WTC11 (cell line): Measurements from ENCODE around the gene LPP. TPM values are rescaled to one million over a fixed set of nuclear protein-coding genes. Genes with fewer than 3 reads are reported as not detected.

Experiments
- ATAC-seq: fragments of 200-7000 bp; cut with Tn5 transposase; 2 replicates; pipeline ENCODE4 v1.10.0; 2021; ENCODE audit warnings: mild to moderate bottlenecking, moderate library complexity
- CTCF ChIA-PET: fragments of 300-600 bp; sonication (Branson Sonifier 250); formaldehyde crosslinking; loops from one replicate; lab custom pipeline; 2021; ENCODE audit warnings: antibody characterized with exemption; lab: Charles Lee
- POLR2A ChIA-PET: fragments of 350-600 bp; sonication (Branson Sonifier 250); formaldehyde crosslinking; loops from one replicate; lab custom pipeline; 2021; ENCODE audit warnings: antibody characterized with exemption; lab: Charles Lee
- DNase-seq: peaks from one replicate; pipeline ENCODE4 v3.0.0; 2021; ENCODE audit warnings: low spot score
- H3K27ac Mint-ChIP-seq: 2 replicates; pipeline ENCODE4 v1.8.0; 2021; ENCODE audit warnings: mixed read lengths
- H3K27me3 Mint-ChIP-seq: 2 replicates; pipeline ENCODE4 v1.8.0; 2021; ENCODE audit warnings: low read depth, mild to moderate bottlenecking, moderate library complexity, mixed read lengths
- H3K36me3 Mint-ChIP-seq: 2 replicates; pipeline ENCODE4 v1.8.0; 2021; ENCODE audit warnings: mixed read lengths
- H3K4me1 Mint-ChIP-seq: 2 replicates; pipeline ENCODE4 v1.8.0; 2022; ENCODE audit warnings: mixed read lengths
- H3K4me3 Mint-ChIP-seq: 2 replicates; pipeline ENCODE4 v1.8.0; 2021; ENCODE audit warnings: mild to moderate bottlenecking, moderate library complexity, mixed read lengths
- H3K9me3 Mint-ChIP-seq: 2 replicates; pipeline ENCODE4 v1.8.0; 2021; ENCODE audit warnings: mixed read lengths
- CREM ChIP-seq: sonication (generic); formaldehyde crosslinking; IDR thresholded peaks from 2 replicates; pipeline ENCODE4 v1.8.1; 2022; ENCODE audit warnings: mild to moderate bottlenecking, missing genetic modification reagents, moderate library complexity
- ETV6 ChIP-seq: sonication (generic); formaldehyde crosslinking; IDR thresholded peaks from 2 replicates; pipeline ENCODE4 v1.8.1; 2022; ENCODE audit warnings: mild to moderate bottlenecking, missing genetic modification reagents
- JAZF1 ChIP-seq: fragments of 250-450 bp; sonication (Bioruptor Pico); IDR thresholded peaks from 2 replicates; pipeline ENCODE4 v1.9.0; 2021; ENCODE audit warnings: moderate library complexity, mild to moderate bottlenecking, inconsistent platforms
- NFE2L1 ChIP-seq: sonication (generic); formaldehyde crosslinking; IDR thresholded peaks from 2 replicates; pipeline ENCODE4 v1.8.1; 2023; ENCODE audit warnings: missing genetic modification reagents
- NFYB ChIP-seq: sonication (generic); formaldehyde crosslinking; conservative IDR thresholded peaks from 2 replicates; pipeline ENCODE4 v1.8.0; 2022; ENCODE audit warnings: low read depth, missing genetic modification reagents
- TCF7 ChIP-seq: sonication (generic); formaldehyde crosslinking; IDR thresholded peaks from 2 replicates; pipeline ENCODE4 v1.8.0; 2022; ENCODE audit warnings: mild to moderate bottlenecking, low read depth, missing genetic modification reagents, moderate library complexity
- ZNF138 ChIP-seq: sonication (generic); formaldehyde crosslinking; conservative IDR thresholded peaks from 2 replicates; pipeline ENCODE4 v1.8.1; 2022; ENCODE audit warnings: mild to moderate bottlenecking, moderate library complexity, missing genetic modification reagents
- ZNF317 ChIP-seq: sonication (generic); formaldehyde crosslinking; IDR thresholded peaks from 2 replicates; pipeline ENCODE4 v1.8.1; 2023; ENCODE audit warnings: low read depth, mild to moderate bottlenecking, moderate library complexity, missing genetic modification reagents, borderline replicate concordance
- total RNA-seq: library from RNA; stranded (reverse); gene quantifications from 3 replicates; pipeline ENCODE4 v1.2.3, GENCODE V29; 2021
- TF ChIP-seq, protein P1 (sequence below): sonication (generic); formaldehyde crosslinking; IDR thresholded peaks from 2 replicates; pipeline ENCODE4 v1.8.0; 2023; ENCODE audit warnings: missing genetic modification reagents, mild to moderate bottlenecking, borderline replicate concordance
- TF ChIP-seq, protein P2 (sequence below): sonication (generic); formaldehyde crosslinking; IDR thresholded peaks from 2 replicates; pipeline ENCODE4 v1.8.1; 2023; ENCODE audit warnings: mild to moderate bottlenecking, missing genetic modification reagents
- TF ChIP-seq, protein P3 (sequence below): sonication (generic); formaldehyde crosslinking; IDR thresholded peaks from 2 replicates; pipeline ENCODE4 v1.8.1; 2023; ENCODE audit warnings: mild to moderate bottlenecking, moderate library complexity, missing genetic modification reagents
- TF ChIP-seq, protein P4 (sequence below): sonication (generic); formaldehyde crosslinking; IDR thresholded peaks from 2 replicates; pipeline ENCODE4 v1.8.1; 2022; ENCODE audit warnings: mild to moderate bottlenecking, missing genetic modification reagents, moderate library complexity, borderline replicate concordance
- TF ChIP-seq, protein P5 (sequence below): sonication (generic); formaldehyde crosslinking; IDR thresholded peaks from 2 replicates; pipeline ENCODE4 v1.8.1; 2022; ENCODE audit warnings: missing genetic modification reagents, borderline replicate concordance
- TF ChIP-seq, protein P6 (sequence below): sonication (generic); formaldehyde crosslinking; IDR thresholded peaks from 2 replicates; pipeline ENCODE4 v1.8.1; 2022; ENCODE audit warnings: low read depth, missing genetic modification reagents, borderline replicate concordance

Gene LPP
- total RNA-seq, 1 experiment from 2014 or later, result 49.6 TPM

DNA sequence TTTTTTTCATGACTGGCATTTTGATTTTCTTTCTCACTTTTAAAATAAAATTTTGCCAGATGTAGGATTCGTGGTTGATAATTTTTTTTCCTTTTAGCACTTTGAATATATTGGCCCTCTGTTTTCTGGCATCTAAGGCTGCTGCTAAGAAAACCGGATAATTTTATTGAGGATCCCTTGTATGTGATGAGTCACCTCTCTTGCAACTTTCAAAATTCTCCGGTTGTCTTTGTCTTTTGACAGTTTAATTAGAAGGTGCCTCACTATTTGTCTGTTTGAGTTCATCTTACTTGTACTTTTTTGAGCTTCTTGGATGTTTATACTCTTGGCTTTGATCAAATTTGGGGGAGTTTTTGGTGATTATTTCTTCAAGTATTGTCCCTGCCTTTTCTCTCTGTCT is 349.7 kb downstream of the LPP start:
- CTCF ChIA-PET, result no interaction called here
- H3K36me3 Mint-ChIP-seq, result peaks cover 14% of the 10 kb centered on the region
- POLR2A ChIA-PET, result no interaction called here
- H3K4me3 Mint-ChIP-seq, result no peak overlapping the region
- DNase-seq, result no peak
- peaks cover 19% of the 10 kb centered on the region for H3K9me3 Mint-ChIP-seq
- ATAC-seq, result no peak
- no peak overlapping the region for H3K27ac Mint-ChIP-seq
- H3K27me3 Mint-ChIP-seq, result no peaks in the 10 kb centered on the region
- no peak for TF ChIP-seq JAZF1
- TF ChIP-seq, protein P1, sequence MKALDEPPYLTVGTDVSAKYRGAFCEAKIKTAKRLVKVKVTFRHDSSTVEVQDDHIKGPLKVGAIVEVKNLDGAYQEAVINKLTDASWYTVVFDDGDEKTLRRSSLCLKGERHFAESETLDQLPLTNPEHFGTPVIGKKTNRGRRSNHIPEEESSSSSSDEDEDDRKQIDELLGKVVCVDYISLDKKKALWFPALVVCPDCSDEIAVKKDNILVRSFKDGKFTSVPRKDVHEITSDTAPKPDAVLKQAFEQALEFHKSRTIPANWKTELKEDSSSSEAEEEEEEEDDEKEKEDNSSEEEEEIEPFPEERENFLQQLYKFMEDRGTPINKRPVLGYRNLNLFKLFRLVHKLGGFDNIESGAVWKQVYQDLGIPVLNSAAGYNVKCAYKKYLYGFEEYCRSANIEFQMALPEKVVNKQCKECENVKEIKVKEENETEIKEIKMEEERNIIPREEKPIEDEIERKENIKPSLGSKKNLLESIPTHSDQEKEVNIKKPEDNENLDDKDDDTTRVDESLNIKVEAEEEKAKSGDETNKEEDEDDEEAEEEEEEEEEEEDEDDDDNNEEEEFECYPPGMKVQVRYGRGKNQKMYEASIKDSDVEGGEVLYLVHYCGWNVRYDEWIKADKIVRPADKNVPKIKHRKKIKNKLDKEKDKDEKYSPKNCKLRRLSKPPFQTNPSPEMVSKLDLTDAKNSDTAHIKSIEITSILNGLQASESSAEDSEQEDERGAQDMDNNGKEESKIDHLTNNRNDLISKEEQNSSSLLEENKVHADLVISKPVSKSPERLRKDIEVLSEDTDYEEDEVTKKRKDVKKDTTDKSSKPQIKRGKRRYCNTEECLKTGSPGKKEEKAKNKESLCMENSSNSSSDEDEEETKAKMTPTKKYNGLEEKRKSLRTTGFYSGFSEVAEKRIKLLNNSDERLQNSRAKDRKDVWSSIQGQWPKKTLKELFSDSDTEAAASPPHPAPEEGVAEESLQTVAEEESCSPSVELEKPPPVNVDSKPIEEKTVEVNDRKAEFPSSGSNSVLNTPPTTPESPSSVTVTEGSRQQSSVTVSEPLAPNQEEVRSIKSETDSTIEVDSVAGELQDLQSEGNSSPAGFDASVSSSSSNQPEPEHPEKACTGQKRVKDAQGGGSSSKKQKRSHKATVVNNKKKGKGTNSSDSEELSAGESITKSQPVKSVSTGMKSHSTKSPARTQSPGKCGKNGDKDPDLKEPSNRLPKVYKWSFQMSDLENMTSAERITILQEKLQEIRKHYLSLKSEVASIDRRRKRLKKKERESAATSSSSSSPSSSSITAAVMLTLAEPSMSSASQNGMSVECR, result no peak
- TF ChIP-seq, protein P2, sequence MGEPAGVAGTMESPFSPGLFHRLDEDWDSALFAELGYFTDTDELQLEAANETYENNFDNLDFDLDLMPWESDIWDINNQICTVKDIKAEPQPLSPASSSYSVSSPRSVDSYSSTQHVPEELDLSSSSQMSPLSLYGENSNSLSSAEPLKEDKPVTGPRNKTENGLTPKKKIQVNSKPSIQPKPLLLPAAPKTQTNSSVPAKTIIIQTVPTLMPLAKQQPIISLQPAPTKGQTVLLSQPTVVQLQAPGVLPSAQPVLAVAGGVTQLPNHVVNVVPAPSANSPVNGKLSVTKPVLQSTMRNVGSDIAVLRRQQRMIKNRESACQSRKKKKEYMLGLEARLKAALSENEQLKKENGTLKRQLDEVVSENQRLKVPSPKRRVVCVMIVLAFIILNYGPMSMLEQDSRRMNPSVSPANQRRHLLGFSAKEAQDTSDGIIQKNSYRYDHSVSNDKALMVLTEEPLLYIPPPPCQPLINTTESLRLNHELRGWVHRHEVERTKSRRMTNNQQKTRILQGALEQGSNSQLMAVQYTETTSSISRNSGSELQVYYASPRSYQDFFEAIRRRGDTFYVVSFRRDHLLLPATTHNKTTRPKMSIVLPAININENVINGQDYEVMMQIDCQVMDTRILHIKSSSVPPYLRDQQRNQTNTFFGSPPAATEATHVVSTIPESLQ (CRISPR knock-in tag), result no peak
- TF ChIP-seq NFE2L1 (CRISPR knock-in tag), result no peak
- TF ChIP-seq TCF7 (CRISPR knock-in tag), result no peak
- TF ChIP-seq ZNF317 (CRISPR knock-in tag), result no peak
- TF ChIP-seq CREM (CRISPR knock-in tag), result no peak
- TF ChIP-seq, protein P3, sequence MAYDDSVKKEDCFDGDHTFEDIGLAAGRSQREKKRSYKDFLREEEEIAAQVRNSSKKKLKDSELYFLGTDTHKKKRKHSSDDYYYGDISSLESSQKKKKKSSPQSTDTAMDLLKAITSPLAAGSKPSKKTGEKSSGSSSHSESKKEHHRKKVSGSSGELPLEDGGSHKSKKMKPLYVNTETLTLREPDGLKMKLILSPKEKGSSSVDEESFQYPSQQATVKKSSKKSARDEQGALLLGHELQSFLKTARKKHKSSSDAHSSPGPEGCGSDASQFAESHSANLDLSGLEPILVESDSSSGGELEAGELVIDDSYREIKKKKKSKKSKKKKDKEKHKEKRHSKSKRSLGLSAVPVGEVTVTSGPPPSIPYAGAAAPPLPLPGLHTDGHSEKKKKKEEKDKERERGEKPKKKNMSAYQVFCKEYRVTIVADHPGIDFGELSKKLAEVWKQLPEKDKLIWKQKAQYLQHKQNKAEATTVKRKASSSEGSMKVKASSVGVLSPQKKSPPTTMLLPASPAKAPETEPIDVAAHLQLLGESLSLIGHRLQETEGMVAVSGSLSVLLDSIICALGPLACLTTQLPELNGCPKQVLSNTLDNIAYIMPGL (CRISPR knock-in tag), result no peak
- TF ChIP-seq, protein P4, sequence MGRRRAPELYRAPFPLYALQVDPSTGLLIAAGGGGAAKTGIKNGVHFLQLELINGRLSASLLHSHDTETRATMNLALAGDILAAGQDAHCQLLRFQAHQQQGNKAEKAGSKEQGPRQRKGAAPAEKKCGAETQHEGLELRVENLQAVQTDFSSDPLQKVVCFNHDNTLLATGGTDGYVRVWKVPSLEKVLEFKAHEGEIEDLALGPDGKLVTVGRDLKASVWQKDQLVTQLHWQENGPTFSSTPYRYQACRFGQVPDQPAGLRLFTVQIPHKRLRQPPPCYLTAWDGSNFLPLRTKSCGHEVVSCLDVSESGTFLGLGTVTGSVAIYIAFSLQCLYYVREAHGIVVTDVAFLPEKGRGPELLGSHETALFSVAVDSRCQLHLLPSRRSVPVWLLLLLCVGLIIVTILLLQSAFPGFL (CRISPR knock-in tag), result no peak
- TF ChIP-seq NFYB, result no peak
- TF ChIP-seq, protein P5, sequence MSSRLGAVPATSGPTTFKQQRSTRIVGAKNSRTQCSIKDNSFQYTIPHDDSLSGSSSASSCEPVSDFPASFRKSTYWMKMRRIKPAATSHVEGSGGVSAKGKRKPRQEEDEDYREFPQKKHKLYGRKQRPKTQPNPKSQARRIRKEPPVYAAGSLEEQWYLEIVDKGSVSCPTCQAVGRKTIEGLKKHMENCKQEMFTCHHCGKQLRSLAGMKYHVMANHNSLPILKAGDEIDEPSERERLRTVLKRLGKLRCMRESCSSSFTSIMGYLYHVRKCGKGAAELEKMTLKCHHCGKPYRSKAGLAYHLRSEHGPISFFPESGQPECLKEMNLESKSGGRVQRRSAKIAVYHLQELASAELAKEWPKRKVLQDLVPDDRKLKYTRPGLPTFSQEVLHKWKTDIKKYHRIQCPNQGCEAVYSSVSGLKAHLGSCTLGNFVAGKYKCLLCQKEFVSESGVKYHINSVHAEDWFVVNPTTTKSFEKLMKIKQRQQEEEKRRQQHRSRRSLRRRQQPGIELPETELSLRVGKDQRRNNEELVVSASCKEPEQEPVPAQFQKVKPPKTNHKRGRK (CRISPR knock-in tag), result no peak
- no peak for TF ChIP-seq ETV6
- TF ChIP-seq, protein P6, sequence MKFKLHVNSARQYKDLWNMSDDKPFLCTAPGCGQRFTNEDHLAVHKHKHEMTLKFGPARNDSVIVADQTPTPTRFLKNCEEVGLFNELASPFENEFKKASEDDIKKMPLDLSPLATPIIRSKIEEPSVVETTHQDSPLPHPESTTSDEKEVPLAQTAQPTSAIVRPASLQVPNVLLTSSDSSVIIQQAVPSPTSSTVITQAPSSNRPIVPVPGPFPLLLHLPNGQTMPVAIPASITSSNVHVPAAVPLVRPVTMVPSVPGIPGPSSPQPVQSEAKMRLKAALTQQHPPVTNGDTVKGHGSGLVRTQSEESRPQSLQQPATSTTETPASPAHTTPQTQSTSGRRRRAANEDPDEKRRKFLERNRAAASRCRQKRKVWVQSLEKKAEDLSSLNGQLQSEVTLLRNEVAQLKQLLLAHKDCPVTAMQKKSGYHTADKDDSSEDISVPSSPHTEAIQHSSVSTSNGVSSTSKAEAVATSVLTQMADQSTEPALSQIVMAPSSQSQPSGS (CRISPR knock-in tag), result no peak
- no peak for TF ChIP-seq ZNF138 (CRISPR knock-in tag)
- TF ChIP-seq, all 79 proteins: peak for 0
- H3K4me1 Mint-ChIP-seq, result peaks cover 15% of the 10 kb centered on the region
